ENCODE data around the gene GFOD2. TPM values are rescaled to one million over a fixed set of nuclear protein-coding genes. Genes with fewer than 3 reads are reported as not detected.
"Not testable (repeated sequence)": the region's sequence is repeated elsewhere in the genome, so short reads cannot be mapped to it uniquely, and the experiment has no call there.

GFOD2 gene
- total RNA-seq, 1 donor from 2014 or later: 33.8 TPM

- no peaks in the 10 kb centered on the region for H3K4me1 Mint-ChIP-seq
- DNase-seq (ENCODE audit: low read depth, low spot score): no peak
- no peak for TF ChIP-seq CTCF (conservative IDR thresholded peaks at IDR 0.05)
- no peak overlapping the region for H3K4me3 Mint-ChIP-seq
- H3K27ac Mint-ChIP-seq (ENCODE audit: unreplicated experiment): no peak overlapping the region
- H3K27me3 Mint-ChIP-seq (ENCODE audit: low read depth): no peaks in the 10 kb centered on the region
- H3K36me3 Mint-ChIP-seq (ENCODE audit: low read depth): peaks cover 3% of the 10 kb centered on the region
- H3K9me3 Mint-ChIP-seq: no peaks in the 10 kb centered on the region
Measured at GRCh38 chr16:67758006-67758405, 38.9 kb upstream of the GFOD2 start.

GRCh38 chr16:67752641-67753040 lies 33.5 kb upstream of the GFOD2 start:
- no peak for DNase-seq (ENCODE audit: low read depth, low spot score)
- no peak overlapping the region for H3K27ac Mint-ChIP-seq (ENCODE audit: unreplicated experiment)
- H3K4me1 Mint-ChIP-seq: peaks cover 17% of the 10 kb centered on the region

GRCh38 chr16:67751331-67751730 lies 32.2 kb upstream of the GFOD2 start:
- not testable (repeated sequence) for H3K36me3 Mint-ChIP-seq (ENCODE audit: low read depth); H3K4me3 Mint-ChIP-seq; H3K27me3 Mint-ChIP-seq (ENCODE audit: low read depth); DNase-seq (ENCODE audit: low read depth, low spot score); H3K27ac Mint-ChIP-seq (ENCODE audit: unreplicated experiment); H3K9me3 Mint-ChIP-seq
- peaks cover 17% of the 10 kb centered on the region for H3K4me1 Mint-ChIP-seq

More at GRCh38 chr16:67752641-67753040, 33.5 kb upstream of the GFOD2 start:
- Mint-ChIP-seq H3K36me3 (ENCODE audit: low read depth) (no peaks in the 10 kb centered on the region), H3K9me3 (no peaks in the 10 kb centered on the region), H3K27me3 (ENCODE audit: low read depth) (no peaks in the 10 kb centered on the region), H3K4me3 (no peak overlapping the region)
- no peak for TF ChIP-seq CTCF (conservative IDR thresholded peaks at IDR 0.05)

GRCh38 chr16:67750466-67750865 lies 31.4 kb upstream of the GFOD2 start:
- Mint-ChIP-seq H3K36me3 (ENCODE audit: low read depth) (no peaks in the 10 kb centered on the region), H3K4me3 (no peak overlapping the region), H3K9me3 (no peaks in the 10 kb centered on the region), H3K4me1 (peaks cover 17% of the 10 kb centered on the region), H3K27ac (ENCODE audit: unreplicated experiment) (no peak overlapping the region), H3K27me3 (ENCODE audit: low read depth) (no peaks in the 10 kb centered on the region)
- TF ChIP-seq CTCF (conservative IDR thresholded peaks at IDR 0.05): no peak
- no peak for DNase-seq (ENCODE audit: low read depth, low spot score)

- Mint-ChIP-seq H3K4me3 (no peak overlapping the region), H3K27ac (ENCODE audit: unreplicated experiment) (peak overlapping the region; percentile 91), H3K36me3 (ENCODE audit: low read depth) (no peaks in the 10 kb centered on the region), H3K4me1 (peaks cover 19% of the 10 kb centered on the region), H3K9me3 (no peaks in the 10 kb centered on the region), H3K27me3 (ENCODE audit: low read depth) (no peaks in the 10 kb centered on the region)
- DNase-seq (ENCODE audit: low read depth, low spot score): no peak
- no peak for TF ChIP-seq CTCF (conservative IDR thresholded peaks at IDR 0.05)
Measured at GRCh38 chr16:67749436-67750078, 30.4 kb upstream of the GFOD2 start.

GRCh38 chr16:67748834-67749233 lies 29.7 kb upstream of the GFOD2 start:
- no peak overlapping the region for H3K4me3 Mint-ChIP-seq
- H3K4me1 Mint-ChIP-seq: peaks cover 24% of the 10 kb centered on the region
- no peaks in the 10 kb centered on the region for H3K9me3 Mint-ChIP-seq
- TF ChIP-seq CTCF (conservative IDR thresholded peaks at IDR 0.05): no peak
- no peak overlapping the region for H3K27ac Mint-ChIP-seq (ENCODE audit: unreplicated experiment)
- DNase-seq (ENCODE audit: low read depth, low spot score): no peak
- H3K27me3 Mint-ChIP-seq (ENCODE audit: low read depth): no peaks in the 10 kb centered on the region
- peaks cover 3% of the 10 kb centered on the region for H3K36me3 Mint-ChIP-seq (ENCODE audit: low read depth)

Measured in neural crest cell (in vitro differentiated cells).